Esophagus muscularis mucosa (tissue), 4 donors: ENCODE results near the gene TTLL5. TPM values are rescaled to one million over a fixed set of nuclear protein-coding genes. Genes with fewer than 3 reads are reported as not detected.

ENCODE experiments used
- DNase-seq: peaks from one replicate; pipeline ENCODE4 v3.0.0-alpha.2; 2017; ENCODE audit errors: extremely low spot score
- H3K27ac ChIP-seq, 4 donors: fragments of 200-600 bp; sonication (generic); replicated peaks in 1 of 4; 1 replicate in 3 of 4; 2 replicates in 1 of 4; pipeline ENCODE4 v1.5.1; 2016 to 2019; ENCODE audit warnings: mild to moderate bottlenecking in 1 of 4
- H3K27me3 ChIP-seq, 4 donors: fragments of 200-600 bp; sonication (generic); one replicate each; pipeline versions ENCODE4 v1.5.1 to v1.6.0; 2016 to 2019
- H3K36me3 ChIP-seq, 4 donors: fragments of 200-600 bp; sonication (generic); one replicate each; pipeline ENCODE4 v1.5.1; 2016 to 2019
- H3K4me1 ChIP-seq, 4 donors: fragments of 200-600 bp; sonication (generic); one replicate each; pipeline ENCODE4 v1.5.1; 2016 to 2019
- H3K4me3 ChIP-seq, 4 donors: fragments of 200-600 bp; sonication (generic); 1 replicate in 2 of 4; 2 replicates in 2 of 4; pipeline ENCODE4 v1.5.1; 2016 to 2019; ENCODE audit warnings: mild to moderate bottlenecking in 4 of 4, moderate library complexity in 1 of 4
- H3K9me3 ChIP-seq, 4 donors: fragments of 200-600 bp; sonication (generic); 1 replicate in 3 of 4; 2 replicates in 1 of 4; pipeline ENCODE4 v1.5.1; 2016 to 2019
- CTCF ChIP-seq, 3 experiments: fragments of 200-600 bp in 2 of 3; fragments of 450-650 bp in 1 of 3; sonication (generic) in 2 of 3; IDR thresholded peaks; one replicate each; pipeline ENCODE4 v1.5.1; 2017 to 2019; ENCODE audit warnings: antibody characterized with exemption in 3 of 3, mild to moderate bottlenecking in 2 of 3, moderate library complexity in 1 of 3
- EP300 ChIP-seq: sonication (generic); formaldehyde crosslinking; IDR thresholded peaks from one replicate; pipeline ENCODE4 v1.6.1; 2017; ENCODE audit warnings: antibody characterized with exemption
- POLR2A ChIP-seq: fragments of 450-650 bp; IDR thresholded peaks from one replicate; pipeline ENCODE4 v1.6.1; 2017; ENCODE audit warnings: antibody characterized with exemption, moderate library complexity, mild to moderate bottlenecking, low read depth
- POLR2AphosphoS5 ChIP-seq, 2 donors: sonication (generic); formaldehyde crosslinking; IDR thresholded peaks; one replicate each; pipeline ENCODE4 v1.6.1; 2017; ENCODE audit warnings: antibody characterized with exemption in 2 of 2
- WGBS: methylation state at CpG from one replicate; pipeline ENCODE4 v1.1.5; 2018; 5-methylcytosine and 5-hydroxymethylcytosine counted together
- intact Hi-C: fragments of 100-400 bp; cut with DNase I; formaldehyde crosslinking; loops from one replicate; pipeline ENCODE4 v1.15.1; 2023
- total RNA-seq, 4 donors: library from RNA; depleted of rRNA; stranded (reverse); fragments of >200 nt; gene quantifications; one replicate each; pipeline versions ENCODE4 v1.1.0 to v1.2.1, GENCODE V29; 2016

TTLL5 gene
- total RNA-seq, 4 donors from 2014 or later: 16.9 to 26.6 (median 21.2) TPM

GRCh38 chr14:75833326-75834020, 172.4 kb downstream of the TTLL5 start:
- intact Hi-C loops: no loop called here
- no peak for TF ChIP-seq EP300
- no peak for TF ChIP-seq CTCF (IDR thresholded peaks at IDR 0.05)
- no peak for TF ChIP-seq POLR2A
- H3K9me3 ChIP-seq: no peaks in the 10 kb centered on the region
- 65% methylated on average over 2 of the region's 2 CpGs for WGBS
- H3K27me3 ChIP-seq: no peaks in the 10 kb centered on the region
- DNase-seq: no peak
- no peaks in the 10 kb centered on the region for H3K36me3 ChIP-seq
- H3K4me1 ChIP-seq: peaks cover 4 to 30% (median 25%) of the 10 kb centered on the region in 4 donors
- H3K27ac ChIP-seq: peak overlapping the region; percentile 38 to 65 (median 53)
- no peak overlapping the region for H3K4me3 ChIP-seq

GRCh38 chr14:75835156-75835725, 174.2 kb downstream of the TTLL5 start:
- H3K36me3 ChIP-seq: no peaks in the 10 kb centered on the region
- H3K4me1 ChIP-seq: peaks cover 4 to 30% (median 25%) of the 10 kb centered on the region in 4 donors
- no peaks in the 10 kb centered on the region for H3K27me3 ChIP-seq
- intact Hi-C loops: no loop called here
- H3K4me3 ChIP-seq: no peak overlapping the region
- H3K9me3 ChIP-seq: no peaks in the 10 kb centered on the region
- DNase-seq: no peak
- TF ChIP-seq POLR2A (no peak), POLR2AphosphoS5 (IDR thresholded peaks at IDR 0.05) (no peak), CTCF (IDR thresholded peaks at IDR 0.05) (no peak), EP300 (no peak)
- no peak overlapping the region for H3K27ac ChIP-seq

- DNase-seq: no peak
- TF ChIP-seq EP300: no peak
- TF ChIP-seq POLR2A: no peak
- no peak for TF ChIP-seq CTCF (IDR thresholded peaks at IDR 0.05)
- TF ChIP-seq POLR2AphosphoS5 (IDR thresholded peaks at IDR 0.05): no peak
- 96% methylated on average over 1 of the region's 1 CpG for WGBS
- no peak overlapping the region for H3K4me3 ChIP-seq
- intact Hi-C loops: no loop called here
- no peaks in the 10 kb centered on the region for H3K9me3 ChIP-seq
- no peaks in the 10 kb centered on the region for H3K36me3 ChIP-seq
- H3K4me1 ChIP-seq: peaks cover 4 to 30% (median 25%) of the 10 kb centered on the region in 4 donors
- no peak overlapping the region for H3K27ac ChIP-seq
- H3K27me3 ChIP-seq: no peaks in the 10 kb centered on the region
Observed at GRCh38 chr14:75835737-75836136, 174.7 kb downstream of the TTLL5 start.

GRCh38 chr14:75837151-75837787, 176.2 kb downstream of the TTLL5 start:
- TF ChIP-seq POLR2A (no peak), CTCF (IDR thresholded peaks at IDR 0.05) (no peak), EP300 (no peak), POLR2AphosphoS5 (IDR thresholded peaks at IDR 0.05) (no peak)
- WGBS: 91% methylated on average over 3 of the region's 3 CpGs
- no peak overlapping the region for H3K4me3 ChIP-seq
- no peaks in the 10 kb centered on the region for H3K27me3 ChIP-seq
- no peak for DNase-seq
- H3K4me1 ChIP-seq: peaks cover 4 to 20% (median 16%) of the 10 kb centered on the region in 4 donors
- H3K9me3 ChIP-seq: no peaks in the 10 kb centered on the region
- H3K27ac ChIP-seq: no peak overlapping the region
- H3K36me3 ChIP-seq: no peaks in the 10 kb centered on the region
- intact Hi-C loops: no loop called here
